ENCODE results near the gene GPN1. TPM values are rescaled to one million over a fixed set of nuclear protein-coding genes. Genes with fewer than 3 reads are reported as not detected.

The GPN1 gene
- total and polyA plus RNA-seq, 2 experiments from 2014 or later, result 23.7 to 40.3 TPM

DNA sequence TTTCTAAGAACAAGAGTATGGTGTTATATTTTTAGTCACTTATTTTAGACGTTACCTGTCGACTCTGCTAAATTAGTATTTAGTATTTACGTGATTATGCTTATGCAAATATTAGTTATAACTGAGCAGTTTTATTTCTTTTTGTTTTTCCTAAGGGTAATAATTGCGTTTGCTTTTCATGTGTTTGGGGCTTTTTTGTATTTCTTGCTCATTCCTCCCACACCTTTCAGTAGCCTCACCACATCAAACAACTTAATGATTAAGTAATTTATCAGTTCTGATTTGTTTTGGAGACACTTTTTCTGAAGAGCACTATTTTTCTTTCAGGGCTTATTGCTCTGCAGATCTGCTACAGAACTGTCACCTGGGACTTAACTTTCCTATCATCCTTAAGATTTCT lies 42.4 kb downstream of the GPN1 start:
- Histone ChIP-seq H3K4me3 (no peak overlapping the region), H2AFZ (no peak overlapping the region), H3K36me3 (ENCODE audit: insufficient read depth) (peaks cover 15% of the 10 kb centered on the region), H3K4me2 (no peak overlapping the region), H3K27ac (ENCODE audit: low read depth) (no peak overlapping the region), H3K79me2 (replicated peaks; ENCODE audit: insufficient read depth) (no peaks in the 10 kb centered on the region), H3K4me1 (ENCODE audit: insufficient read depth) (no peaks in the 10 kb centered on the region), H3K9me2 (ENCODE audit: insufficient read depth) (no peaks in the 10 kb centered on the region), H3F3A (replicated peaks; ENCODE audit: low read depth) (no peaks in the 10 kb centered on the region), H4K20me1 (replicated peaks; ENCODE audit: insufficient read depth) (no peaks in the 10 kb centered on the region; the same call in 1 of the 2 replicates), H3K27me3 (ENCODE audit: insufficient read depth) (no peaks in the 10 kb centered on the region)
- H3K36me3 Mint-ChIP-seq (ENCODE audit: low read depth), result peaks cover 42% of the 10 kb centered on the region
- no peak for TF ChIP-seq JUNB (IDR thresholded peaks at IDR 0.05; ENCODE audit: unreplicated experiment)
- TF ChIP-seq CREB1 (CRISPR knock-in tag; IDR thresholded peaks at IDR 0.05; ENCODE audit: low read depth), result no peak
- no peak for TF ChIP-seq ZNF114 (CRISPR knock-in tag; IDR thresholded peaks at IDR 0.05)
- no peak for TF ChIP-seq ZNF331 (CRISPR knock-in tag; IDR thresholded peaks at IDR 0.05; ENCODE audit: low read depth)
- TF ChIP-seq NANOG (IDR thresholded peaks at IDR 0.05; ENCODE audit: borderline replicate concordance), result no peak
- no peak for TF ChIP-seq POLR2AphosphoS5 (IDR thresholded peaks at IDR 0.05; ENCODE audit: low read depth)
- no peak for TF ChIP-seq EZH2phosphoT487 (IDR thresholded peaks at IDR 0.05; ENCODE audit: unreplicated experiment)
- TF ChIP-seq, protein P1, sequence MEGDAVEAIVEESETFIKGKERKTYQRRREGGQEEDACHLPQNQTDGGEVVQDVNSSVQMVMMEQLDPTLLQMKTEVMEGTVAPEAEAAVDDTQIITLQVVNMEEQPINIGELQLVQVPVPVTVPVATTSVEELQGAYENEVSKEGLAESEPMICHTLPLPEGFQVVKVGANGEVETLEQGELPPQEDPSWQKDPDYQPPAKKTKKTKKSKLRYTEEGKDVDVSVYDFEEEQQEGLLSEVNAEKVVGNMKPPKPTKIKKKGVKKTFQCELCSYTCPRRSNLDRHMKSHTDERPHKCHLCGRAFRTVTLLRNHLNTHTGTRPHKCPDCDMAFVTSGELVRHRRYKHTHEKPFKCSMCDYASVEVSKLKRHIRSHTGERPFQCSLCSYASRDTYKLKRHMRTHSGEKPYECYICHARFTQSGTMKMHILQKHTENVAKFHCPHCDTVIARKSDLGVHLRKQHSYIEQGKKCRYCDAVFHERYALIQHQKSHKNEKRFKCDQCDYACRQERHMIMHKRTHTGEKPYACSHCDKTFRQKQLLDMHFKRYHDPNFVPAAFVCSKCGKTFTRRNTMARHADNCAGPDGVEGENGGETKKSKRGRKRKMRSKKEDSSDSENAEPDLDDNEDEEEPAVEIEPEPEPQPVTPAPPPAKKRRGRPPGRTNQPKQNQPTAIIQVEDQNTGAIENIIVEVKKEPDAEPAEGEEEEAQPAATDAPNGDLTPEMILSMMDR (conservative IDR thresholded peaks at IDR 0.05; ENCODE audit: low read depth in 2 of 2), result no peak
- TF ChIP-seq, protein P2, sequence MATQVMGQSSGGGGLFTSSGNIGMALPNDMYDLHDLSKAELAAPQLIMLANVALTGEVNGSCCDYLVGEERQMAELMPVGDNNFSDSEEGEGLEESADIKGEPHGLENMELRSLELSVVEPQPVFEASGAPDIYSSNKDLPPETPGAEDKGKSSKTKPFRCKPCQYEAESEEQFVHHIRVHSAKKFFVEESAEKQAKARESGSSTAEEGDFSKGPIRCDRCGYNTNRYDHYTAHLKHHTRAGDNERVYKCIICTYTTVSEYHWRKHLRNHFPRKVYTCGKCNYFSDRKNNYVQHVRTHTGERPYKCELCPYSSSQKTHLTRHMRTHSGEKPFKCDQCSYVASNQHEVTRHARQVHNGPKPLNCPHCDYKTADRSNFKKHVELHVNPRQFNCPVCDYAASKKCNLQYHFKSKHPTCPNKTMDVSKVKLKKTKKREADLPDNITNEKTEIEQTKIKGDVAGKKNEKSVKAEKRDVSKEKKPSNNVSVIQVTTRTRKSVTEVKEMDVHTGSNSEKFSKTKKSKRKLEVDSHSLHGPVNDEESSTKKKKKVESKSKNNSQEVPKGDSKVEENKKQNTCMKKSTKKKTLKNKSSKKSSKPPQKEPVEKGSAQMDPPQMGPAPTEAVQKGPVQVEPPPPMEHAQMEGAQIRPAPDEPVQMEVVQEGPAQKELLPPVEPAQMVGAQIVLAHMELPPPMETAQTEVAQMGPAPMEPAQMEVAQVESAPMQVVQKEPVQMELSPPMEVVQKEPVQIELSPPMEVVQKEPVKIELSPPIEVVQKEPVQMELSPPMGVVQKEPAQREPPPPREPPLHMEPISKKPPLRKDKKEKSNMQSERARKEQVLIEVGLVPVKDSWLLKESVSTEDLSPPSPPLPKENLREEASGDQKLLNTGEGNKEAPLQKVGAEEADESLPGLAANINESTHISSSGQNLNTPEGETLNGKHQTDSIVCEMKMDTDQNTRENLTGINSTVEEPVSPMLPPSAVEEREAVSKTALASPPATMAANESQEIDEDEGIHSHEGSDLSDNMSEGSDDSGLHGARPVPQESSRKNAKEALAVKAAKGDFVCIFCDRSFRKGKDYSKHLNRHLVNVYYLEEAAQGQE (IDR thresholded peaks at IDR 0.05; ENCODE audit: unreplicated experiment), result no peak
- no peak for TF ChIP-seq EZH2 (IDR thresholded peaks at IDR 0.05; ENCODE audit: low read depth, unreplicated experiment)
- TF ChIP-seq, protein P3, sequence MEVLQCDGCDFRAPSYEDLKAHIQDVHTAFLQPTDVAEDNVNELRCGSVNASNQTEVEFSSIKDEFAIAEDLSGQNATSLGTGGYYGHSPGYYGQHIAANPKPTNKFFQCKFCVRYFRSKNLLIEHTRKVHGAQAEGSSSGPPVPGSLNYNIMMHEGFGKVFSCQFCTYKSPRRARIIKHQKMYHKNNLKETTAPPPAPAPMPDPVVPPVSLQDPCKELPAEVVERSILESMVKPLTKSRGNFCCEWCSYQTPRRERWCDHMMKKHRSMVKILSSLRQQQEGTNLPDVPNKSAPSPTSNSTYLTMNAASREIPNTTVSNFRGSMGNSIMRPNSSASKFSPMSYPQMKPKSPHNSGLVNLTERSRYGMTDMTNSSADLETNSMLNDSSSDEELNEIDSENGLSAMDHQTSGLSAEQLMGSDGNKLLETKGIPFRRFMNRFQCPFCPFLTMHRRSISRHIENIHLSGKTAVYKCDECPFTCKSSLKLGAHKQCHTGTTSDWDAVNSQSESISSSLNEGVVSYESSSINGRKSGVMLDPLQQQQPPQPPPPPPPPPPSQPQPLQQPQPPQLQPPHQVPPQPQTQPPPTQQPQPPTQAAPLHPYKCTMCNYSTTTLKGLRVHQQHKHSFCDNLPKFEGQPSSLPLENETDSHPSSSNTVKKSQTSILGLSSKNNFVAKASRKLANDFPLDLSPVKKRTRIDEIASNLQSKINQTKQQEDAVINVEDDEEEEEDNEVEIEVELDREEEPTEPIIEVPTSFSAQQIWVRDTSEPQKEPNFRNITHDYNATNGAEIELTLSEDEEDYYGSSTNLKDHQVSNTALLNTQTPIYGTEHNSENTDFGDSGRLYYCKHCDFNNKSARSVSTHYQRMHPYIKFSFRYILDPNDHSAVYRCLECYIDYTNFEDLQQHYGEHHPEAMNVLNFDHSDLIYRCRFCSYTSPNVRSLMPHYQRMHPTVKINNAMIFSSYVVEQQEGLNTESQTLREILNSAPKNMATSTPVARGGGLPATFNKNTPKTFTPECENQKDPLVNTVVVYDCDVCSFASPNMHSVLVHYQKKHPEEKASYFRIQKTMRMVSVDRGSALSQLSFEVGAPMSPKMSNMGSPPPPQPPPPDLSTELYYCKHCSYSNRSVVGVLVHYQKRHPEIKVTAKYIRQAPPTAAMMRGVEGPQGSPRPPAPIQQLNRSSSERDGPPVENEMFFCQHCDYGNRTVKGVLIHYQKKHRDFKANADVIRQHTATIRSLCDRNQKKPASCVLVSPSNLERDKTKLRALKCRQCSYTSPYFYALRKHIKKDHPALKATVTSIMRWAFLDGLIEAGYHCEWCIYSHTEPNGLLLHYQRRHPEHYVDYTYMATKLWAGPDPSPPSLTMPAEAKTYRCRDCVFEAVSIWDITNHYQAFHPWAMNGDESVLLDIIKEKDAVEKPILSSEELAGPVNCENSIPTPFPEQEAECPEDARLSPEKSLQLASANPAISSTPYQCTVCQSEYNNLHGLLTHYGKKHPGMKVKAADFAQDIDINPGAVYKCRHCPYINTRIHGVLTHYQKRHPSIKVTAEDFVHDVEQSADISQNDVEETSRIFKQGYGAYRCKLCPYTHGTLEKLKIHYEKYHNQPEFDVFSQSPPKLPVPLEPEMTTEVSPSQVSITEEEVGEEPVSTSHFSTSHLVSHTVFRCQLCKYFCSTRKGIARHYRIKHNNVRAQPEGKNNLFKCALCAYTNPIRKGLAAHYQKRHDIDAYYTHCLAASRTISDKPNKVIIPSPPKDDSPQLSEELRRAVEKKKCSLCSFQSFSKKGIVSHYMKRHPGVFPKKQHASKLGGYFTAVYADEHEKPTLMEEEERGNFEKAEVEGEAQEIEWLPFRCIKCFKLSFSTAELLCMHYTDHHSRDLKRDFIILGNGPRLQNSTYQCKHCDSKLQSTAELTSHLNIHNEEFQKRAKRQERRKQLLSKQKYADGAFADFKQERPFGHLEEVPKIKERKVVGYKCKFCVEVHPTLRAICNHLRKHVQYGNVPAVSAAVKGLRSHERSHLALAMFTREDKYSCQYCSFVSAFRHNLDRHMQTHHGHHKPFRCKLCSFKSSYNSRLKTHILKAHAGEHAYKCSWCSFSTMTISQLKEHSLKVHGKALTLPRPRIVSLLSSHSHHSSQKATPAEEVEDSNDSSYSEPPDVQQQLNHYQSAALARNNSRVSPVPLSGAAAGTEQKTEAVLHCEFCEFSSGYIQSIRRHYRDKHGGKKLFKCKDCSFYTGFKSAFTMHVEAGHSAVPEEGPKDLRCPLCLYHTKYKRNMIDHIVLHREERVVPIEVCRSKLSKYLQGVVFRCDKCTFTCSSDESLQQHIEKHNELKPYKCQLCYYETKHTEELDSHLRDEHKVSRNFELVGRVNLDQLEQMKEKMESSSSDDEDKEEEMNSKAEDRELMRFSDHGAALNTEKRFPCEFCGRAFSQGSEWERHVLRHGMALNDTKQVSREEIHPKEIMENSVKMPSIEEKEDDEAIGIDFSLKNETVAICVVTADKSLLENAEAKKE (CRISPR knock-in tag; IDR thresholded peaks at IDR 0.05), result no peak
- TF ChIP-seq, protein P4, sequence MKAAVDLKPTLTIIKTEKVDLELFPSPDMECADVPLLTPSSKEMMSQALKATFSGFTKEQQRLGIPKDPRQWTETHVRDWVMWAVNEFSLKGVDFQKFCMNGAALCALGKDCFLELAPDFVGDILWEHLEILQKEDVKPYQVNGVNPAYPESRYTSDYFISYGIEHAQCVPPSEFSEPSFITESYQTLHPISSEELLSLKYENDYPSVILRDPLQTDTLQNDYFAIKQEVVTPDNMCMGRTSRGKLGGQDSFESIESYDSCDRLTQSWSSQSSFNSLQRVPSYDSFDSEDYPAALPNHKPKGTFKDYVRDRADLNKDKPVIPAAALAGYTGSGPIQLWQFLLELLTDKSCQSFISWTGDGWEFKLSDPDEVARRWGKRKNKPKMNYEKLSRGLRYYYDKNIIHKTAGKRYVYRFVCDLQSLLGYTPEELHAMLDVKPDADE (IDR thresholded peaks at IDR 0.05), result no peak
- TF ChIP-seq STAT1 (IDR thresholded peaks at IDR 0.05; ENCODE audit: unreplicated experiment), result no peak
- ATAC-seq (no peak), DNase-seq (ENCODE audit: low spot score) (no peak)
- no peaks in the 10 kb centered on the region; the same call in 2 of the 3 replicates for H3K9me3 Mint-ChIP-seq
- H3K27me3 Mint-ChIP-seq (ENCODE audit: insufficient read depth, low read depth, poor library complexity), result no peaks in the 10 kb centered on the region
- H3K4me1 Mint-ChIP-seq, result no peaks in the 10 kb centered on the region
- H3K27ac Mint-ChIP-seq, result no peak overlapping the region
- H3K4me3 Mint-ChIP-seq, result no peak overlapping the region

All from GM23338 (cell line).